Heart left ventricle (tissue), 16 donors: ENCODE measurements around the gene TMEM170A. TPM values are rescaled to one million over a fixed set of nuclear protein-coding genes. Genes with fewer than 3 reads are reported as not detected.

ENCODE experiments used
- ATAC-seq, 4 donors: fragments of 200-7000 bp; cut with Tn5 transposase; one replicate each; pipeline ENCODE4 v1.9.1; 2020 to 2022; ENCODE audit warnings: moderate library complexity in 4 of 4, mild to moderate bottlenecking in 3 of 4, moderate number of reproducible peaks in 1 of 4
- DNase-seq, 5 donors: peaks; one replicate each; pipeline ENCODE4 v3.0.0-alpha.2; 2020
- H3K27ac ChIP-seq, 12 donors: fragments of 200-600 bp; sonication (generic) in 4 of 12; one replicate each; pipeline versions ENCODE4 v1.5.0 to v1.8.0; 2016 to 2022; ENCODE audit warnings: mild to moderate bottlenecking in 2 of 12
- H3K27me3 ChIP-seq, 9 donors: fragments of 200-600 bp; sonication (generic) in 2 of 9; one replicate each; pipeline versions ENCODE4 v1.5.1 to v1.8.0; 2016 to 2022; ENCODE audit warnings: mild to moderate bottlenecking in 3 of 9
- H3K36me3 ChIP-seq, 9 donors: fragments of 200-600 bp; sonication (generic) in 2 of 9; one replicate each; pipeline versions ENCODE4 v1.5.0 to v1.8.0; 2018 to 2022; ENCODE audit warnings: mild to moderate bottlenecking in 2 of 9
- H3K4me1 ChIP-seq, 12 donors: fragments of 200-600 bp; sonication (generic) in 4 of 12; one replicate each; pipeline versions ENCODE4 v1.5.0 to v1.8.0; 2016 to 2022; ENCODE audit warnings: mild to moderate bottlenecking in 3 of 12
- H3K4me3 ChIP-seq, 12 donors: fragments of 200-600 bp; sonication (generic) in 4 of 12; one replicate each; pipeline versions ENCODE4 v1.5.0 to v1.8.0; 2017 to 2022; ENCODE audit warnings: mild to moderate bottlenecking in 9 of 12, moderate library complexity in 4 of 12
- H3K9me3 ChIP-seq, 12 donors: fragments of 200-600 bp; sonication (generic) in 4 of 12; one replicate each; pipeline versions ENCODE4 v1.5.0 to v1.8.0; 2016 to 2022; ENCODE audit warnings: mild to moderate bottlenecking in 1 of 12
- POLR2A ChIP-seq, 2 donors: fragments of 450-650 bp; IDR thresholded peaks; one replicate each; pipeline ENCODE4 v1.6.1; 2017; ENCODE audit warnings: antibody characterized with exemption in 2 of 2, mild to moderate bottlenecking in 2 of 2, moderate library complexity in 2 of 2
- WGBS, 4 donors: extraction: QIAGEN DNeasy Blood & Tissue Kit in 2 of 4; methylation state at CpG; one replicate each; pipeline versions ENCODE4 v1.1.5 to v1.1.7; 2013 to 2018; 5-methylcytosine and 5-hydroxymethylcytosine counted together
- intact Hi-C, 10 donors: fragments of 100-400 bp; cut with DNase I; formaldehyde crosslinking; loops; one replicate each; pipeline versions ENCODE4 v1.11.1 to v1.14.2; 2022
- long read RNA-seq, 3 donors: library from polyadenylated mRNA; unstranded; transcript quantifications; one replicate each; pipeline ENCODE4 v2.0.0, GENCODE V29; 2020 to 2021
- polyA plus RNA-seq, 2 donors: library from polyadenylated mRNA; stranded (reverse); fragments of 200-250 nt; gene quantifications; one replicate each; pipeline ENCODE4 v1.2.3, GENCODE V29; 2013
- total RNA-seq, 9 donors: library from RNA; depleted of rRNA in 2 of 9; stranded (reverse); fragments of >200 nt in 2 of 9; fragmentation: NEBNext Ultra II Directional in 3 of 9; extraction: Animal tissue kit (Norgen Biotek cat#: 25700) in 3 of 9; gene quantifications; one replicate each; pipeline versions ENCODE4 v1.1.0 to v1.2.4, GENCODE V29; 2016 to 2023
- TF ChIP-seq, protein P1 (sequence below), 12 donors: fragments of 200-600 bp; sonication (generic) in 4 of 12; IDR thresholded peaks; one replicate each; pipeline versions ENCODE4 v1.5.0 to v1.8.0; 2018 to 2022; ENCODE audit warnings: antibody characterized with exemption in 12 of 12, mild to moderate bottlenecking in 5 of 12
- donor health status: ischemic (EF 13 %, LVEDD 7.1; RV severe dilation, severe dysfunction).
- donor health status: healthy with polysubstance abuse.
- donor health status: DM: no; HTN: yes; CAD: no.
- donor health status: DM: no; HTN: no; CAD: no.
- donor health status: ischemic (EF 25% LVEDD 6.9; RV normal size, moderate dysfunction).
- donor health status: ischemic (EF 25% LVEDD 5.7; RV mildly dilated, moderate dysfunction).
- donor health status: healthy.
- donor health status: DM: yes; HTN: yes; CAD: no.
- donor health status: ischemic (EF 35%, LVEDD 5.7; RV mildly dilated, moderate dysfunction).
- donor health status: nonischemic (EF 11% LVEDD 7.7; RV severe dilation, severe dysfunction).
- donor health status: DM: yes; HTN: yes; CAD: no.
- donor health status: PGD.
- donor health status: ischemic (EF 29% LVEDD 5.4; RV normal size, mild dysfunction).
- donor health status: nonischemic (EF 23%, LVEDD 6.1; RV moderate dilation, normal function).

TMEM170A gene
- total RNA-seq (10 to 100 TPM in 4 of 9 donors, 1 to 10 TPM in 5; 7.7 to 14.6 (median 9.5) TPM), polyA plus RNA-seq (1 to 10 TPM; 4.3 to 8.2 TPM)
- long read RNA-seq, donor 1, full-length matches to known transcripts = 9 of 15 reads
- long read RNA-seq, donor 1, partial matches to known transcripts = 0 of 15 reads
- long read RNA-seq, donor 1, other reads (novel, unspliced or antisense) = 6 of 15 reads
- long read RNA-seq, donor 2, full-length matches to known transcripts = 8 of 12 reads
- long read RNA-seq, donor 2, partial matches to known transcripts = 2 of 12 reads
- long read RNA-seq, donor 2, other reads (novel, unspliced or antisense) = 2 of 12 reads
- long read RNA-seq, donor 3, full-length matches to known transcripts = 7 of 11 reads
- long read RNA-seq, donor 3, partial matches to known transcripts = 0 of 11 reads
- long read RNA-seq, donor 3, other reads (novel, unspliced or antisense) = 4 of 11 reads

DNA sequence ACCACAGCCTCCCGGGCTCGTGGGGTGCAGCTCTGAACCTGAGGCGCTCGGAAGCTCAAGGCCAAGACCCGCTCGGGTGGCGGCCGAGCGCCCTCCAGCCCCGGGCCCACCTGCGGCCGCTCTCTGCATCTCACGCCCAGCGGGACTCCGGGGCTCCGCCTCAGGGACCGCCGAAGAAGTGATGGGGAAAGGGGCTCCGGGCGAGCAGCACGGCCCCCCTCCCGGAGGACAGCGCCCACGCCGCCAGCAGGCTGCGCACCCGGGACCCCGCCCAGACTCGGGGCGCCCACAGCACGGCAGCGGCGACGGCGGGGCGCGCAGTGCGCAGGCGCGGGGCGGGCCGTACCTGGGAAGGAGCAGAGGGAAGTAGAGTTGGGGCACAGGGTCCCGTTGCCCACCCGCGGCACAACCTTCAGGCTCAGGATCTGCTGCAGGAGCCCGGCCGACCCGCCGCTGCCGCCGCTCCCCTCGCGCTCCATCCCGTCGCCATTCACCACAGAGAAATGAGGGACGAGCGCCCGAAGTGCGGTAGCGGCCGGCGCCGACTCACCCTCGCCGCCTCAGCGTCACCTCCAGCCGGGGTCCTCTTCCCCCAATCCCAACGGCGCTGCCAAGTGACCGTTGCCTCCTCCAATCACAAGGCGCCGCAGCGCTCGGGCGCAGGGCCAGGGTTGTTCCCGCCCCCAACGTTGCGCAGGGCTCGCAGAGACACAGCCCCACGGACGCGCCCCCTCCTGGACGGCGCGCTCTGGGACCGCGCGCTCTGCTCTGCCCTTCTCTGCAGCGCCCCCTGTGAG lies at the start of gene TMEM170A:
Gene TMEM170A (minus strand): TSS at position 568 of the 797 bp plus-strand sequence. CDS start 89 bp downstream, at position 479.
- peak; percentile 99 to 100 (median 100) for DNase-seq
- H3K36me3 ChIP-seq = no peaks in the 10 kb centered on the region
- peaks cover 0 to 40% (median 13%) of the 10 kb centered on the region in 12 donors for H3K4me1 ChIP-seq
- H3K27me3 ChIP-seq = no peaks in the 10 kb centered on the region
- ATAC-seq = peak; percentile 97 to 99 (median 98)
- H3K4me3 ChIP-seq = peak within 1 kb of the TSS; percentile 67 to 100 (median 90)
- intact Hi-C loops = loop anchor here in 5 of 10 donors (1.0 to 10.0 kb wide), 5 partner anchors 31 to 270 kb away; partner anchors contain the start of genes ADAT1 (in 2 of the 5), CFDP1 (in 1 of the 5) and TMEM231 (in 1 of the 5)
- TF ChIP-seq, protein P1, sequence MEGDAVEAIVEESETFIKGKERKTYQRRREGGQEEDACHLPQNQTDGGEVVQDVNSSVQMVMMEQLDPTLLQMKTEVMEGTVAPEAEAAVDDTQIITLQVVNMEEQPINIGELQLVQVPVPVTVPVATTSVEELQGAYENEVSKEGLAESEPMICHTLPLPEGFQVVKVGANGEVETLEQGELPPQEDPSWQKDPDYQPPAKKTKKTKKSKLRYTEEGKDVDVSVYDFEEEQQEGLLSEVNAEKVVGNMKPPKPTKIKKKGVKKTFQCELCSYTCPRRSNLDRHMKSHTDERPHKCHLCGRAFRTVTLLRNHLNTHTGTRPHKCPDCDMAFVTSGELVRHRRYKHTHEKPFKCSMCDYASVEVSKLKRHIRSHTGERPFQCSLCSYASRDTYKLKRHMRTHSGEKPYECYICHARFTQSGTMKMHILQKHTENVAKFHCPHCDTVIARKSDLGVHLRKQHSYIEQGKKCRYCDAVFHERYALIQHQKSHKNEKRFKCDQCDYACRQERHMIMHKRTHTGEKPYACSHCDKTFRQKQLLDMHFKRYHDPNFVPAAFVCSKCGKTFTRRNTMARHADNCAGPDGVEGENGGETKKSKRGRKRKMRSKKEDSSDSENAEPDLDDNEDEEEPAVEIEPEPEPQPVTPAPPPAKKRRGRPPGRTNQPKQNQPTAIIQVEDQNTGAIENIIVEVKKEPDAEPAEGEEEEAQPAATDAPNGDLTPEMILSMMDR (IDR thresholded peaks at IDR 0.05) = peak in 11 of 12 donors; percentile 100
- peak; percentile 73 to 97 for TF ChIP-seq POLR2A (IDR thresholded peaks at IDR 0.05)
- peak within 1 kb of the TSS; percentile 84 to 100 (median 96) for H3K27ac ChIP-seq
- 0 to 1% (median 0%) methylated on average over 45 to 89 of the region's 89 CpGs for WGBS, 4 donors
- H3K9me3 ChIP-seq = no peaks in the 10 kb centered on the region

DNA sequence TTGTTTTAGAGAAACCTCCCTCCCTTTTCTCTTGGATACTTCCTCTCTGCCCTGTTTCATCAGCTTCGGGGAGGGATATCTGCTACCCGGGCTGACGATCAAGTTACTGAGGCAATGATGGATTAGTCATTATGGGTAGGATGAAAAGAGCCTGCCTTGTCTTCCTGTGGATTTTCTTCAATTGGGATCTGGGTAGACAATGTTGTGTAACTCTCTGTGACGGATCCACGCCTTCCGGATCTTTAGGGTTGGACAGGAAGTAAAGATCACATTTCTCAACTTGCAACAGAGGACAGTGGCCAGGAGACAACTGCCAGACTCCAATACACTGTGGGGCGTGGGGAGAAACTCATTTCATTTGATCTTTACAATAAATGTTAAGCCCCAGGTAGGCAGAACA lies 42.1 kb upstream of the TMEM170A start:
- intact Hi-C loops = loop anchor here in 1 of 10 donors (5.0 kb wide), 1 partner anchor 36 kb away; no protein-coding TSS in a partner anchor
- H3K4me3 ChIP-seq = no peak overlapping the region
- H3K27me3 ChIP-seq = no peaks in the 10 kb centered on the region
- H3K27ac ChIP-seq = peak overlapping the region in 6 of 12 donors; percentile 14 to 67 (median 25)
- H3K4me1 ChIP-seq = peaks cover 0 to 12% (median under 1%) of the 10 kb centered on the region in 12 donors
- no peaks in the 10 kb centered on the region for H3K36me3 ChIP-seq
- WGBS, 4 donors = 28 to 53% (median 34%) methylated on average over 7 of the region's 7 CpGs
- DNase-seq = peak in 2 of 5 donors; percentile 58 to 66
- no peaks in the 10 kb centered on the region for H3K9me3 ChIP-seq
- TF ChIP-seq, protein P1 (IDR thresholded peaks at IDR 0.05) = no peak
- TF ChIP-seq POLR2A (IDR thresholded peaks at IDR 0.05) = no peak
- peak; percentile 36 to 83 (median 75) for ATAC-seq

DNA sequence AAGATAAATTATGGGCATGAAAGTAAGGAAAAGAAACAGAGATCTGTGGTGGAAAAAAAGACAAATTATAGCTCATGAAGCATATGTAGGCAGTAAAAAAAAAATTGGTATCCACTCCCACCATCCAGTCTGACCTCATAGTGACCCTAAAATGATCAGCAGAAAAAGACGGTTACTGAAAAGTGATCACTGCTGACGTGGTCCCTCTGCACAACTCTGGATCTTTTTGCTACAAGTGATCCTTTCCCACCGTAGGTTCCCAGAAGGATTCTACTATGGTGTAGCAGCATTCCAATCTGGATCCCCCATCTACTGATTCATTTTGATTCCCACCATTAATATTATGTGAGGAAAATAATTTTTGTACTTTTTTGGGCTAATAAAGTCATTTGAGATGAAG lies 41.6 kb upstream of the TMEM170A start:
- 81 to 89% (median 87%) methylated on average over 3 of the region's 3 CpGs for WGBS, 4 donors

More for the DNA sequence above, 41.6 kb upstream of the TMEM170A start:
- Histone ChIP-seq H3K27me3 (no peaks in the 10 kb centered on the region), H3K27ac (peak overlapping the region in 6 of 12 donors; percentile 14 to 67 (median 25)), H3K9me3 (no peaks in the 10 kb centered on the region), H3K4me1 (peaks cover 0 to 13% (median 2%) of the 10 kb centered on the region in 12 donors), H3K36me3 (no peaks in the 10 kb centered on the region), H3K4me3 (no peak overlapping the region)
- TF ChIP-seq, protein P1 (IDR thresholded peaks at IDR 0.05) = no peak
- TF ChIP-seq POLR2A (IDR thresholded peaks at IDR 0.05) = no peak
- intact Hi-C loops = loop anchor here in 1 of 10 donors (5.0 kb wide), 1 partner anchor 36 kb away; no protein-coding TSS in a partner anchor
- no peak for ATAC-seq
- DNase-seq = no peak
